OCI-LY1 (cell line): ENCODE measurements around the gene TEP1.

ENCODE experiments used
- H2AFZ ChIP-seq: fragments of 200-600 bp; sonication (generic), shearing (Covaris generic); 2 replicates; pipeline ENCODE4 v1.6.0; 2014; ENCODE audit warnings: antibody characterized with exemption, mild to moderate bottlenecking, low read length
- H3F3A ChIP-seq: fragments of 200-600 bp; sonication (generic), shearing (Covaris generic); 2 replicates; pipeline ENCODE4 v1.6.0; 2014; ENCODE audit warnings: mild to moderate bottlenecking, antibody characterized with exemption, low read length, moderate library complexity; ENCODE audit not compliant: insufficient read depth
- H3K27ac ChIP-seq: fragments of 200-600 bp; sonication (generic); 2 replicates; pipeline ENCODE4 v1.5.1; 2014; ENCODE audit warnings: low read length, mixed run types, mild to moderate bottlenecking, low read depth; ENCODE audit not compliant: poor library complexity, severe bottlenecking
- H3K27me3 ChIP-seq: fragments of 200-600 bp; sonication (generic); 2 replicates; pipeline ENCODE4 v1.6.0; 2014; ENCODE audit warnings: antibody characterized with exemption, mild to moderate bottlenecking, low read length, moderate library complexity; ENCODE audit not compliant: insufficient read depth
- H3K36me3 ChIP-seq: fragments of 200-600 bp; sonication (generic); 2 replicates; pipeline ENCODE4 v1.6.1; 2014; ENCODE audit warnings: mild to moderate bottlenecking, antibody characterized with exemption, low read length, moderate library complexity, mixed read lengths; ENCODE audit not compliant: insufficient read depth
- H3K4me1 ChIP-seq: fragments of 200-600 bp; sonication (generic); 2 replicates; pipeline ENCODE4 v1.5.1; 2014; ENCODE audit warnings: mild to moderate bottlenecking, low read length, moderate library complexity; ENCODE audit not compliant: insufficient read depth, severe bottlenecking
- H3K4me2 ChIP-seq: fragments of 200-600 bp; sonication (generic), shearing (Covaris generic); 2 replicates; pipeline ENCODE4 v1.6.1; 2014; ENCODE audit warnings: low read length
- H3K4me3 ChIP-seq: fragments of 200-600 bp; sonication (generic); 2 replicates; pipeline ENCODE4 v1.5.1; 2014; ENCODE audit warnings: low read length, low read depth, mild to moderate bottlenecking, mixed read lengths; ENCODE audit not compliant: poor library complexity, severe bottlenecking
- H3K79me2 ChIP-seq: fragments of 200-600 bp; shearing (Covaris generic); 2 replicates; pipeline ENCODE4 v1.6.1; 2016; ENCODE audit warnings: mixed run types, low read length, mixed read lengths; ENCODE audit not compliant: insufficient read depth
- H3K9ac ChIP-seq: fragments of 200-600 bp; sonication (generic), shearing (Covaris generic); 2 replicates; pipeline ENCODE4 v1.6.1; 2014; ENCODE audit warnings: mild to moderate bottlenecking, low read length, mixed read lengths
- H3K9me2 ChIP-seq: fragments of 200-600 bp; sonication (generic), shearing (Covaris generic); 2 replicates; pipeline ENCODE4 v1.6.1; 2014; ENCODE audit warnings: low read depth, mild to moderate bottlenecking, low read length, mixed read lengths
- H3K9me3 ChIP-seq: fragments of 200-600 bp; shearing (Covaris generic); 2 replicates; pipeline ENCODE4 v1.6.1; 2014; ENCODE audit warnings: low read length, mixed read lengths
- H4K20me1 ChIP-seq: fragments of 200-600 bp; sonication (generic), shearing (Covaris generic); 2 replicates; pipeline ENCODE4 v1.6.0; 2016; ENCODE audit warnings: mild to moderate bottlenecking, low read length; ENCODE audit not compliant: insufficient read depth
- CTCF ChIP-seq: fragments of 200-600 bp; sonication (generic), shearing (Covaris generic); IDR thresholded peaks from 2 replicates; pipeline ENCODE4 v1.5.1; 2017; ENCODE audit warnings: mild to moderate bottlenecking, antibody characterized with exemption, low read length, moderate library complexity, mixed read lengths
- EZH2 ChIP-seq: fragments of 200-600 bp; sonication (generic), shearing (Covaris generic); IDR thresholded peaks from 2 replicates; pipeline ENCODE4 v1.8.0; 2017; ENCODE audit warnings: borderline replicate concordance, mixed run types, mild to moderate bottlenecking, antibody characterized with exemption, low read length, moderate library complexity, mixed read lengths

TEP1 gene

GRCh38 chr14:20328705-20329104, 84.6 kb downstream of the TEP1 start:
- Histone ChIP-seq H3K9me3 (no peaks in the 10 kb centered on the region), H3K9me2 (no peaks in the 10 kb centered on the region), H3K4me2 (no peak overlapping the region), H4K20me1 (no peaks in the 10 kb centered on the region), H3F3A (peaks cover 7% of the 10 kb centered on the region; the same call in 1 of the 2 replicates), H3K36me3 (peaks cover 31% of the 10 kb centered on the region), H3K9ac (no peak overlapping the region), H3K79me2 (peaks cover 30% of the 10 kb centered on the region), H3K4me1 (peaks cover 23% of the 10 kb centered on the region), H3K4me3 (no peak overlapping the region), H3K27ac (no peak overlapping the region), H3K27me3 (no peaks in the 10 kb centered on the region), H2AFZ (no peak overlapping the region)
- TF ChIP-seq EZH2 (no peak), CTCF (no peak)

- H3K9me3 ChIP-seq = no peaks in the 10 kb centered on the region
- no peak overlapping the region for H3K4me2 ChIP-seq
- no peak overlapping the region for H3K4me3 ChIP-seq
- 0 out of 2 replicates have a peak overlapping the region, but pooled peaks have one; percentile 7 for H3K9ac ChIP-seq
- no peaks in the 10 kb centered on the region for H4K20me1 ChIP-seq
- H3K79me2 ChIP-seq = peaks cover 21% of the 10 kb centered on the region
- peaks cover 41% of the 10 kb centered on the region for H3K36me3 ChIP-seq
- H3K4me1 ChIP-seq = peaks cover 16% of the 10 kb centered on the region
- H3K27me3 ChIP-seq = no peaks in the 10 kb centered on the region
- no peak overlapping the region for H2AFZ ChIP-seq
- H3K9me2 ChIP-seq = no peaks in the 10 kb centered on the region
- H3K27ac ChIP-seq = no peak overlapping the region
- H3F3A ChIP-seq = peaks cover 7% of the 10 kb centered on the region; the same call in 1 of the 2 replicates
- TF ChIP-seq EZH2 (no peak), CTCF (peak; percentile 73)
These were observed 86.1 kb downstream of the TEP1 start for GRCh38 chr14:20327005-20327869.

- no peaks in the 10 kb centered on the region for H3K9me2 ChIP-seq
- no peak overlapping the region for H3K4me3 ChIP-seq
- no peak overlapping the region for H3K9ac ChIP-seq
- H3K27me3 ChIP-seq = no peaks in the 10 kb centered on the region
- H3K9me3 ChIP-seq = no peaks in the 10 kb centered on the region
- no peaks in the 10 kb centered on the region for H3K4me1 ChIP-seq
- no peak overlapping the region for H3K4me2 ChIP-seq
- TF ChIP-seq EZH2 = no peak
- no peak for TF ChIP-seq CTCF
- H4K20me1 ChIP-seq = no peaks in the 10 kb centered on the region
- H3K79me2 ChIP-seq = no peaks in the 10 kb centered on the region
- H3F3A ChIP-seq = no peaks in the 10 kb centered on the region
- H2AFZ ChIP-seq = no peak overlapping the region
- H3K36me3 ChIP-seq = peaks cover 72% of the 10 kb centered on the region
- no peak overlapping the region for H3K27ac ChIP-seq
These were observed 95.6 kb downstream of the TEP1 start for GRCh38 chr14:20317720-20318119.
